HG03378 (cell line): ENCODE measurements around the gene FCHSD1.

Source experiments
- ATAC-seq: cut with Tn5 transposase; IDR thresholded peaks from one replicate; pipeline ENCODE4 v1.9.1; 2021; ENCODE audit warnings: mild to moderate bottlenecking, moderate library complexity; ENCODE audit not compliant: unreplicated experiment

FCHSD1 gene

GRCh38 chr5:141672841-141673813, 21.9 kb upstream of the FCHSD1 start:
- ATAC-seq: no peak

- ATAC-seq: no peak
Observed at GRCh38 chr5:141672071-141672840, 21.0 kb upstream of the FCHSD1 start.

GRCh38 chr5:141669520-141669919, 18.3 kb upstream of the FCHSD1 start:
- ATAC-seq: no peak

DNA sequence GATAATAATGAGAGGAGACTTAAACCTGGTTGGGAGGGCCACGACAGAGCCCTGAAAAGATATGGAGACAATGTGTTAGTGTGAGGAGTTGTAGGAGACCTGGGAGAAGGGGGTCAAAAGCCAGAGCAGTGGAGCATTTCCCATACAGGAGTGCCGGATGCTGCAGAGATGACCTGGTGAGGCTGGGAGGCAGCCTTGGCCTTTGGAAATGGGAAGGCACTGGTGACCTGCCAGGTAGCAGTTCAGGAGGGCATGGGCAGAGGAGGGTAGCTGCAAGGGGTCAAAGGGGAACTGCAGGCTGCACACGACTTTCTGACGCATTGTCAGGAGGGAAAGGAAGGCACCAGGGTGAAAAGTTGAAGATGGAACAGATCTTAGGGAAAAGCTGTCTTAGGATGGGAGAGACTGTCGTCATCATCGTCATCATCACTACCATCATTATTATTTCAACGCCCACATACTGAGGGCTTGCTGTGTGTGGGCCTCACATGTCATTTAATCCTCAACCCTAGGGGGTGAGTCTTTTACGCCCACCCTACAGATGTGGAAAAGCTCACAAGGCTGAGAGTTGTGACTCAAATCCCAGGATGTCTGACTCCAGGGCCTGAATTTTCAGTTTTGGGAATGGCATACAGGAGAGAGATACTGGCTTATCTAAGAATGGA, 17.5 kb upstream of the FCHSD1 start:
- ATAC-seq: no peak

GRCh38 chr5:141665995-141666940, 15.1 kb upstream of the FCHSD1 start:
- no peak for ATAC-seq

DNA sequence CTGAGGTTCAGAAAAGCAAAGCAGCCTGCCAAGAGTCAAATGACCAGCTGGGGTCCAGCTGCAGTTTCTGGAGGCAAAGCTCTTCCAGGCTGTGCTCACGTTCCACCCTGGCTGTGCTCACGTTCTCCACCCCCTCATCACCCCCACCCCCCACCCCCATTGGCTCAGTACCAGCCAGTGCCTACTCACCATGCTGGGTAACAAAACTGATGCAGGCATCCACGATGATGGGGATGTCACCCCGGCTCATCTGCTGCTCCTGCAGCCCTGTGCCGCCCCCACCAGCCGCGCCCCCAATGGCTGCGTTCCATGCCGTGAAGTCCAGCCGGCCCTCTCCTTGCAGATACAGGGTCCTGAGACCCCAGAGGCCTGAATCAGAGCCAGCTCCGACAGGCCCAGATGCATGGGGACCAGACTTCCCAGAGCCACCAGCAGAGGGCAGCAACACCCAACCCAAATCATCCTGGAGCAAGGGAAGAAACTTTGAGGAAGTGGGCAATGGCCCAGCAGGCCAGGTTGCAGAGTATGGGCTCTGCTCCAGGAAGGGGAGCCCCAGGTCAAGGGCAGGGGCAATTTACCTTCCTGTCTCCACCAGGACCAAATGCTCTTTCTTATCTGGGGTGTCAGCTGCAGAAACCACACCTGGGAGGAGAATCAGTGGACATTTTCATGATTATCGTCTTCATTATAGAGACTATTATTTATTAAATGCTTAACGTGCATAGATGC, 13.7 kb upstream of the FCHSD1 start:
- ATAC-seq: peak; percentile 96

DNA sequence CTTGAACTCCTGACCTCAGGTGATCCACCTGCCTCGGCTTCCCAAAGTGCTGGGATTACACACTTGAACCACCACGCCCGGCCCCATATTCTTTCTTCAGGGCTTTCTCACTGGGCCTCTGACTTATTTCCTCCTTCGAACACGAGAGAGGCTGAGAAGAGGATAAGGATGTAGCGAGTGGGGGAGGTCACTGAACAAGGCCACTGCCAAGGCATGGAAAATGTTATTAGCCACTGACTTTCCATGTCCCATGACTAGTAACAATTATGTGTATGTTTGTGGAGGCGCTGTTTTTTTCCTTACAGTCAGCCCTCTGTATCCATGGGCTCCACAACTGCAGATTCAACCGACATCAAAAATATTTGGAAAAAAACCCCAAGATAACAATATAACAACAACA, 12.3 kb upstream of the FCHSD1 start:
- no peak for ATAC-seq

- ATAC-seq: no peak
Observed at GRCh38 chr5:141662028-141662427, 10.8 kb upstream of the FCHSD1 start.

DNA sequence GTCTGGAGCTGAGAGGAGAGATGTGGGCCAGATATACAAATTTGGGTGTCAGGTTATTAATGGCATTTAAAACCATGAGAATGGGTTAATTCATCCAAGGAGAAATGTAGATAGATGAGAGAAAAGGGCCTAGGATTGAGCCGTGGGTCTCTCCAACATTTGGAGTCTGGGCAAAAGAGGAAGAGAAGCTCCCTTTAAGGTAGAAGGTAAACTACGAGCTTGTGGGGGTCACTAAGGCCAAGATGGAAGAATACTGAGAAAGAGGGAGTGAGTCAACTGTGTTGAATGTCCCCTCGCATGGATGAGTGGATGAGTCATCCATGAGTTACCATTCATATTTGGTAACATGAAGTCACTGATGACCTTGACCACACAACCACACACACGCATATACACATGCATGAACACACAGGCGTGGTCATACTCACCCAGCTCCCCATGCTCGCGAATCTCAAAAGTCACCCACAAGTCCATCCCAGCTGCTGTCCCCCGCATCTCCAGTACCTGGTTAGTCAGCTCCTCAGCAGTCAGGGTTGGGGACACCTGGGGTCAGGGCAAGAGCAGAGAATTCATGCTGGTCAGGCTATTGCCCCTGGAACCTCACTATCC, 6.8 kb upstream of the FCHSD1 start:
- ATAC-seq: no peak

DNA sequence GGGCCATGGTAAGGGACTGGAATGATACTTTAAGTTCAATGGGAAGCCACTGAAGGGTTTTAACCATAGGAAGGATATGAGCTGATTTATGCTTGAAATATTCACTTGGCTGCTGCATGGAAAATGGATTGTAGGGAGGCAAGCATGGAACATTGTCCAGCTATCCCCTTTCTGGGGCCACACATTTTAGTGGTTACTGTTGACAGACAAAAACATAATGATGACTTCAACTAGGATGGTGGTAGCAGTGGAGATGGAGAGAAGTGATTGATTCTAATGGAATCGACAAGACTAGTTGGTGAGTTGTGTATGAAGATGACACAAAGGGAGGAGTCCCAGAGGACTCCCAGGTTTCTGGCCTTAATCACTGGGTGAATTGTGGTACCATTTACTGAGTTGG, 6.2 kb upstream of the FCHSD1 start:
- no peak for ATAC-seq

GRCh38 chr5:141656396-141656795, 5.2 kb upstream of the FCHSD1 start:
- ATAC-seq: no peak

- no peak for ATAC-seq
Observed at GRCh38 chr5:141655020-141655419, 3.8 kb upstream of the FCHSD1 start.

DNA sequence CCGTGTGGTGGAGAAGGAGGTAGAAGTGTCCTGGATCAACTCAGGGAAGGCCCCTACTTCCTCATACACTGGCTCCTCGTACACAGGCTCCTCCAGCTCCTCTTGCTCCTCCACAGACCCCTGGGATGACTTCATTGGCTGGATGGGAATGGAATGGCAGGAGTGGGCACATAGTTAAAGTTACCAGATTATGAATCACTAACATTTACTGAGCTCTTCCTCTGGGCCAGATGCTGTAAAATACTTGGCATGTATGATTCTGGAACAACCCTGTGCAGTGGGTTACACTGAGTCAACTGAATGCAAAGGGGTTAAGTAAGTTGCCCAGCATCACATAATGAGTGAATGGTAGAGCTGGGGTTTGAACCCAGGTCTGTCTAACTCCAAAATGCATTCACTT, 3.1 kb upstream of the FCHSD1 start:
- ATAC-seq: no peak

- ATAC-seq: no peak
Observed at GRCh38 chr5:141651728-141652105, 499 bp upstream of the FCHSD1 start.

GRCh38 chr5:141649972-141650371, 1.2 kb downstream of the FCHSD1 start:
- no peak for ATAC-seq

- no peak for ATAC-seq
Observed at GRCh38 chr5:141649056-141649688, 2.0 kb downstream of the FCHSD1 start.

GRCh38 chr5:141647851-141648250, 3.4 kb downstream of the FCHSD1 start:
- no peak for ATAC-seq

GRCh38 chr5:141647242-141647641, 4.0 kb downstream of the FCHSD1 start:
- no peak for ATAC-seq

DNA sequence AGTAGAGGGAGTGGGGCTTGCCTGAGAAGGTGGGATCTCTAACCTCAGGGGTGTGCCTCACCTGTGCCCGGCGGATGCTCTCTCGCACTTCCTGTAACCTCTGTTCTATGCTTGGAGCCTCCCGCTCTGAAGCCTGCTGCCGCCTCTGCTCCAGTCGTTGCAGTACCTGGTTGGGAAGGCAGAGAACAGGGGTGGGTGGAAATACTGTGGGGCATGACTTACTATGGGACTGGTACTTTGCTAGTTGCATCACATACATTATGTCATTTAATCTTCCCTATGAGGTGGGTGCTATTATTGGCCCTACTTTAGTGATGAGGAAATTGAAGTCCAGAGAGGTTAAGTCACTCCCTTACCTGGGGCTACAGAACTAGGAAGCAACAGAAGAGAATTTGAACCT, 5.2 kb downstream of the FCHSD1 start:
- no peak for ATAC-seq
